Neutrophil (primary cell): Measurements from ENCODE around the gene SCARF1.
A peak's percentile ranks its signal among the peaks of the same experiment; 100 is the strongest.

Experiments
- H3K27ac ChIP-seq: fragments of 200-600 bp; sonication (generic); 2 replicates; pipeline ENCODE4 v1.5.1; 2016; ENCODE audit warnings: mild to moderate bottlenecking, moderate library complexity
- H3K27me3 ChIP-seq: fragments of 200-600 bp; sonication (generic); 2 replicates; pipeline ENCODE4 v1.6.0; 2016; ENCODE audit warnings: mild to moderate bottlenecking
- H3K36me3 ChIP-seq: fragments of 200-600 bp; sonication (generic); 2 replicates; pipeline ENCODE4 v1.5.1; 2017
- H3K4me1 ChIP-seq, 2 experiments: fragments of 200-600 bp in 1 of 2; sonication (generic) in 1 of 2; 1 replicate in 1 of 2; 2 replicates in 1 of 2; pipeline versions ENCODE4 v1.5.1 to v1.6.1; 2013 to 2016; ENCODE audit warnings: low read depth in 1 of 2, low read length in 1 of 2, mild to moderate bottlenecking in 1 of 2, moderate library complexity in 1 of 2; ENCODE audit not compliant: control insufficient read depth in 1 of 2, insufficient read depth in 1 of 2
- H3K4me3 ChIP-seq, 2 experiments: fragments of 200-600 bp in 1 of 2; sonication (generic) in 1 of 2; 1 replicate in 1 of 2; 2 replicates in 1 of 2; pipeline ENCODE4 v1.5.1; 2013 to 2016; ENCODE audit warnings: low read depth in 1 of 2, low read length in 1 of 2, mild to moderate bottlenecking in 1 of 2, moderate library complexity in 1 of 2
- H3K9me3 ChIP-seq: fragments of 200-600 bp; sonication (generic); 2 replicates; pipeline ENCODE4 v1.5.1; 2016
- TF ChIP-seq, protein P1 (sequence below): fragments of 200-600 bp; sonication (generic); IDR thresholded peaks from 2 replicates; pipeline ENCODE4 v1.5.1; 2016; ENCODE audit warnings: antibody characterized with exemption

Gene SCARF1

DNA sequence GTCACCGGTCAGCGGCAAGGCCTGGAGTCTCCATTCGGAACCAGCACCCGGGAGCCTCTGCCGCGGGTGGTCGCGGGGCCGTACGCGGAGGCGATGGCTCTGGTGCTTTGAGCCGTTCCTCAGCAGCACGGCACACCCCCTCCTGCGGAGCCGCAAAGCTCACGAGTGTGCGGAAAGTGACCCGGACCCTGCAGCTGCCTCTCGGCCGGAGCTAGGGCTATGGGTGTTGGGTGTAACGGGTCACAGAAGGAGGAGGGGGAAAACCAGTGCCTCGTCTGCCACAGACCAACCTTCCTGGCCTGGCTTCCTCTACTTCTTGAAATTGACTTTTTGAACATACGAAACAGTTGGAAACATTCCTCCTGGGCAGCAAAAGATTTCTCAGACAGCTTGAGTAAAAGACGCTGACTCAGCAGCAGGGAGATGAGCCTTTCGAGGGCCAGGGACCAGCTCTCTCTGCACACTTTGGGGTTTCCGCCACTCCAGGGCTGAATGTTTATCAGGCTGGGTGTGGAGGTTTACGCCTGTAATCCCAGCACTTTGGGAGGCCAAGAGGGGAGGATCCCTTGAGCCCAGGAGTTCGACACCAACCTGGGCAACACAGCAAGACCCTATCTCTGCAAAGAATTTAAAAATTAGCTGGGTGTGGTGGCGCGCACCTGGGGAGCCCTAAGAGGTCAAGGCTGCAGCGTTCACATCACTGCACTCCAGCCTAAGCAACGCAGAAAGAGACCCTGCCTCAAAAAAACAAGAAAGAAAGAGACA, 56.5 kb downstream of the SCARF1 start:
- Histone ChIP-seq H3K9me3 (no peaks in the 10 kb centered on the region), H3K4me1 (peaks cover 49 to 55% of the 10 kb centered on the region in 2 experiments), H3K27me3 (peaks cover 28% of the 10 kb centered on the region), H3K27ac (peak overlapping the region; percentile 74), H3K4me3 (no peak overlapping the region), H3K36me3 (peaks cover 99% of the 10 kb centered on the region)
- TF ChIP-seq, protein P1, sequence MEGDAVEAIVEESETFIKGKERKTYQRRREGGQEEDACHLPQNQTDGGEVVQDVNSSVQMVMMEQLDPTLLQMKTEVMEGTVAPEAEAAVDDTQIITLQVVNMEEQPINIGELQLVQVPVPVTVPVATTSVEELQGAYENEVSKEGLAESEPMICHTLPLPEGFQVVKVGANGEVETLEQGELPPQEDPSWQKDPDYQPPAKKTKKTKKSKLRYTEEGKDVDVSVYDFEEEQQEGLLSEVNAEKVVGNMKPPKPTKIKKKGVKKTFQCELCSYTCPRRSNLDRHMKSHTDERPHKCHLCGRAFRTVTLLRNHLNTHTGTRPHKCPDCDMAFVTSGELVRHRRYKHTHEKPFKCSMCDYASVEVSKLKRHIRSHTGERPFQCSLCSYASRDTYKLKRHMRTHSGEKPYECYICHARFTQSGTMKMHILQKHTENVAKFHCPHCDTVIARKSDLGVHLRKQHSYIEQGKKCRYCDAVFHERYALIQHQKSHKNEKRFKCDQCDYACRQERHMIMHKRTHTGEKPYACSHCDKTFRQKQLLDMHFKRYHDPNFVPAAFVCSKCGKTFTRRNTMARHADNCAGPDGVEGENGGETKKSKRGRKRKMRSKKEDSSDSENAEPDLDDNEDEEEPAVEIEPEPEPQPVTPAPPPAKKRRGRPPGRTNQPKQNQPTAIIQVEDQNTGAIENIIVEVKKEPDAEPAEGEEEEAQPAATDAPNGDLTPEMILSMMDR: no peak

DNA sequence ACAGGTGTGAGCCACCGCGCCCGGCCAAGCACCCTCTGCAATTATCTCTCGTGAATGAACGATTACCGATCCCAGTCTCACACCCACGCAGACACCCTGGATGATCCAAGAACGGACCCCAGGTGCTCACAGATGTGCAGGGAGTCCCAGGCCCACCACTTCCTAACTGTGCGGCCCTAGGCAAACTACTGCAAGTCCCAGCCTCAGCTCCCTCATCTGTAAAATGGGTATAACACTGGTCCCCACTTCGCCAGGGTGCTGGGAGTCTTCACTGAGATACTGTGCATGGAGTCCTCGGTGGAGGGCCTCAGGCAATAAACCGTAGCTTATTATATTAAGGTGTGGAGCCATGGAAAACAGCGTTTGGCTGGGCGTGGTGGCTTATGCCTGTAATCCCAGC, 61.4 kb downstream of the SCARF1 start:
- Histone ChIP-seq H3K4me3 (no peak overlapping the region), H3K27ac (peak overlapping the region; percentile 62), H3K36me3 (peaks cover 95% of the 10 kb centered on the region), H3K4me1 (peaks cover 46 to 51% of the 10 kb centered on the region in 2 experiments), H3K27me3 (no peaks in the 10 kb centered on the region), H3K9me3 (no peaks in the 10 kb centered on the region)
- TF ChIP-seq, protein P1: no peak
